Right lobe of liver (tissue), 6 donors: ENCODE measurements around the gene CDH4. TPM values are rescaled to one million over a fixed set of nuclear protein-coding genes. Genes with fewer than 3 reads are reported as not detected.
A peak's percentile ranks its signal among the peaks of the same experiment; 100 is the strongest.

ENCODE experiments used
- ATAC-seq, 4 donors: fragments of 200-7000 bp; cut with Tn5 transposase; one replicate each; pipeline ENCODE4 v1.9.1; 2020; ENCODE audit warnings: mild to moderate bottlenecking in 4 of 4, moderate library complexity in 4 of 4
- DNase-seq, 3 donors: peaks; one replicate each; pipeline ENCODE4 v3.0.0-alpha.2; 2020
- H3K27ac ChIP-seq, 3 donors: fragments of 200-600 bp; one replicate each; pipeline ENCODE4 v1.8.0; 2022
- H3K27me3 ChIP-seq, 2 donors: fragments of 200-600 bp; one replicate each; pipeline ENCODE4 v1.8.0; 2022
- H3K36me3 ChIP-seq, 4 donors: fragments of 200-600 bp; sonication (generic) in 1 of 4; one replicate each; pipeline versions ENCODE4 v1.5.1 to v1.8.0; 2017 to 2022; ENCODE audit warnings: control low read depth in 1 of 4
- H3K4me1 ChIP-seq, 4 donors: fragments of 200-600 bp; sonication (generic) in 1 of 4; one replicate each; pipeline versions ENCODE4 v1.5.1 to v1.8.0; 2017 to 2022; ENCODE audit warnings: control low read depth in 1 of 4
- H3K4me3 ChIP-seq, 3 donors: fragments of 200-600 bp; one replicate each; pipeline ENCODE4 v1.8.0; 2022
- H3K9me3 ChIP-seq, 4 donors: fragments of 200-600 bp; sonication (generic) in 1 of 4; one replicate each; pipeline versions ENCODE4 v1.5.1 to v1.8.0; 2017 to 2022; ENCODE audit warnings: control low read depth in 1 of 4
- POLR2A ChIP-seq: fragments of 450-650 bp; IDR thresholded peaks from one replicate; pipeline ENCODE4 v1.6.1; 2017; ENCODE audit warnings: antibody characterized with exemption, mild to moderate bottlenecking
- WGBS: methylation state at CpG from one replicate; pipeline ENCODE4 v1.1.6; 2018; ENCODE audit warnings: low coverage, low lambda C conversion rate; ENCODE audit not compliant: insufficient coverage; ENCODE audit errors: missing lambda C conversion rate; 5-methylcytosine and 5-hydroxymethylcytosine counted together
- intact Hi-C, 2 donors: fragments of 100-400 bp; cut with DNase I; formaldehyde crosslinking; loops; one replicate each; pipeline versions ENCODE4 v1.11.2 to v1.14.1; 2022
- total RNA-seq, 6 experiments: library from RNA; depleted of rRNA in 2 of 6; stranded (reverse); fragments of >200 nt in 2 of 6; fragmentation: NEBNext Ultra II Directional in 3 of 6; extraction: Animal tissue kit (Norgen Biotek cat#: 25700) in 3 of 6; gene quantifications; one replicate each; pipeline versions ENCODE4 v1.1.0 to v1.2.4, GENCODE V29; 2016 to 2023
- TF ChIP-seq, protein P1 (sequence below), 4 donors: fragments of 200-600 bp in 3 of 4; fragments of 450-650 bp in 1 of 4; IDR thresholded peaks; one replicate each; pipeline versions ENCODE4 v1.5.1 to v1.8.0; 2016 to 2022; ENCODE audit warnings: antibody characterized with exemption in 4 of 4, mild to moderate bottlenecking in 2 of 4
- donor health status: DM: no; HTN: yes; CAD: no.
- donor health status: DM: no; HTN: no; CAD: no.
- donor health status: DM: no; HTN: no; CAD: no.
- donor health status: DM: no; HTN: yes; CAD: no.
- donor health status: DM: no; HTN: yes; CAD: no.

The CDH4 gene
- total RNA-seq, 6 experiments from 2014 or later: 0.02 to 0.14 (median 0.09) TPM; not detected in 3

- no peak overlapping the region for H3K4me3 ChIP-seq
- no peak for TF ChIP-seq POLR2A
- TF ChIP-seq, protein P1, sequence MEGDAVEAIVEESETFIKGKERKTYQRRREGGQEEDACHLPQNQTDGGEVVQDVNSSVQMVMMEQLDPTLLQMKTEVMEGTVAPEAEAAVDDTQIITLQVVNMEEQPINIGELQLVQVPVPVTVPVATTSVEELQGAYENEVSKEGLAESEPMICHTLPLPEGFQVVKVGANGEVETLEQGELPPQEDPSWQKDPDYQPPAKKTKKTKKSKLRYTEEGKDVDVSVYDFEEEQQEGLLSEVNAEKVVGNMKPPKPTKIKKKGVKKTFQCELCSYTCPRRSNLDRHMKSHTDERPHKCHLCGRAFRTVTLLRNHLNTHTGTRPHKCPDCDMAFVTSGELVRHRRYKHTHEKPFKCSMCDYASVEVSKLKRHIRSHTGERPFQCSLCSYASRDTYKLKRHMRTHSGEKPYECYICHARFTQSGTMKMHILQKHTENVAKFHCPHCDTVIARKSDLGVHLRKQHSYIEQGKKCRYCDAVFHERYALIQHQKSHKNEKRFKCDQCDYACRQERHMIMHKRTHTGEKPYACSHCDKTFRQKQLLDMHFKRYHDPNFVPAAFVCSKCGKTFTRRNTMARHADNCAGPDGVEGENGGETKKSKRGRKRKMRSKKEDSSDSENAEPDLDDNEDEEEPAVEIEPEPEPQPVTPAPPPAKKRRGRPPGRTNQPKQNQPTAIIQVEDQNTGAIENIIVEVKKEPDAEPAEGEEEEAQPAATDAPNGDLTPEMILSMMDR (IDR thresholded peaks at IDR 0.05): no peak
- H3K9me3 ChIP-seq: no peaks in the 10 kb centered on the region
- no peak for ATAC-seq
- intact Hi-C loops: no loop called here
- no peaks in the 10 kb centered on the region for H3K4me1 ChIP-seq
- no peaks in the 10 kb centered on the region for H3K27me3 ChIP-seq
- H3K36me3 ChIP-seq: no peaks in the 10 kb centered on the region
- H3K27ac ChIP-seq: no peak overlapping the region
- peak in 2 of 3 donors; percentile 5 to 26 for DNase-seq
- WGBS: 64% methylated on average over 8 of the region's 23 CpGs
Observed at GRCh38 chr20:61753987-61754956, 502.2 kb downstream of the CDH4 start.

GRCh38 chr20:61754976-61755778 is 503.1 kb downstream of the CDH4 start:
- Histone ChIP-seq H3K27ac (no peak overlapping the region), H3K9me3 (no peaks in the 10 kb centered on the region), H3K4me1 (no peaks in the 10 kb centered on the region), H3K27me3 (no peaks in the 10 kb centered on the region), H3K36me3 (no peaks in the 10 kb centered on the region), H3K4me3 (no peak overlapping the region)
- 65% methylated on average over 11 of the region's 12 CpGs for whole genome bisulfite sequencing
- peak in 2 of 3 donors; percentile 2 to 19 for DNase-seq
- intact Hi-C loops: no loop called here
- ATAC-seq: no peak
- TF ChIP-seq POLR2A: no peak

DNA sequence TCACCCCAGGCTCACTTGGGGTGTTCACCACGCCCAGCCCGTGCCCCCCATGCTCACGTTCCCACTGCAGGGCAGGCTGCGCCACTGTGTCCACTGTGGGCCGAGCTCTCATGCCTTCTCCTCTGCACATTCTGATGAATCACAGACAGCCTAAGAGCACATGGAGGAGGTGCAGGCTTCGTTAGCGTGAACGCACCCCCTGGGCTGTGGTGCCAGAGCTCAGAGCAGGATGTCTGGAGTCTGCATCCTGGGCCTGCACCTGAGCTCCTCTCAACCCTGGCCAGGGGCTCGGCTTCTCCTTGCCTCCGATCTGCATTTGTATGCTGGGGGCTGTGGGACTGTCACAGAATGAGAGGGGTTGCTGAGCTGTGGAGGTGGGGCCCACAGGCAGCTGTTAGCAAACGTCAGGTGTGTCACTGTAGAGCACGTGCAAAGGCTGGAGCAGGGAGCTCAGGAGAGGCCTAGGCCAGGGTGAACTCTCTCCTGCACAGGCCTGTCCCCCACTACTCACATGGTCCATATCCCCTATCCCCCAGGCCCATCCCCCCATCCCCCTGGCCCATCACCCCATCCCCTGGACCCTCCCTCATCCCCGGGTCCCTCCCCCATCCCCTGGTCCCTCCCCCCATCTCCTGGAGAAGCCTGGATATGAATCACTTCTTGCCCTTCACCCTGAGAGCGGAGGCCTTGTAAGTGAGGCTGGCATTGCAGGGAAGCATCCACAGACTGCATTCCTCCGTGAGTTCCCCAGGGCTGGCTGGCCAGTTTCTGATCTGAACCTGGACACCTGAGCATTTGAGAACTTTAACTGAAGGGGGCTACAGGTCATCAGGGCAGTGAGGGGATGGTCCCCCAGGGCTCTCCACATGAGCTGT is 504.1 kb downstream of the CDH4 start:
- Histone ChIP-seq H3K36me3 (no peaks in the 10 kb centered on the region), H3K9me3 (no peaks in the 10 kb centered on the region), H3K4me1 (no peaks in the 10 kb centered on the region), H3K27me3 (no peaks in the 10 kb centered on the region), H3K4me3 (no peak overlapping the region), H3K27ac (no peak overlapping the region)
- WGBS: 61% methylated on average over 3 of the region's 15 CpGs
- no peak for TF ChIP-seq POLR2A
- TF ChIP-seq, protein P1 (IDR thresholded peaks at IDR 0.05): no peak
- ATAC-seq (no peak), DNase-seq (peak in 1 of 3 donors; percentile 23)
- intact Hi-C loops: no loop called here

GRCh38 chr20:61756966-61757677 is 505.1 kb downstream of the CDH4 start:
- WGBS: 39% methylated on average over 4 of the region's 18 CpGs
- TF ChIP-seq, protein P1 (IDR thresholded peaks at IDR 0.05): no peak
- no peak for TF ChIP-seq POLR2A
- ATAC-seq (no peak), DNase-seq (peak in 2 of 3 donors; percentile 2 to 15)
- Histone ChIP-seq H3K4me1 (no peaks in the 10 kb centered on the region), H3K4me3 (no peak overlapping the region), H3K36me3 (no peaks in the 10 kb centered on the region), H3K27me3 (no peaks in the 10 kb centered on the region), H3K9me3 (no peaks in the 10 kb centered on the region), H3K27ac (no peak overlapping the region)
- intact Hi-C loops: no loop called here
